ENCODE data around the gene CZIB. TPM values are rescaled to one million over a fixed set of nuclear protein-coding genes. Genes with fewer than 3 reads are reported as not detected.

Gene CZIB
- total RNA-seq, 1 experiment from 2014 or later = 72.7 TPM

DNA sequence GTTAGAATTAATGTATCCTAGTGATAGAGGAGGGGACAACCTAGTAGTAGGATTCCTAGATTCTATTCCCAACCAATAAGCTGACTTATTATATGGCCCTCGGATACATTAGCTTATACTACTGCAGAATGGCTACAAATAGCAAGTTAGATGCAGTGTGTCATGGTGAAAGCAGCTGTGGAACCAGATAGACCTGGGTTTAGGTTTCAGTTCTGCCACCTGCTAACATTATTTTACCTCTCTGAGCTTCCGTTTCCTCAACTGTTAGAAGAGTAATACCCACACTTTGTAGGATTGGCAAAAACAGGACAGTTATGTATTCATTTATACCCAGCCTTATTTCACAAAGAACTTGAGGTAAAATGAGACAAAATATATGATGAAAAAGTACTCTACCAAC is 39.5 kb upstream of the CZIB start:
- Histone ChIP-seq H3K79me2 (ENCODE audit: low read length) (no peaks in the 10 kb centered on the region), H3K36me3 (ENCODE audit: insufficient read depth, low read length) (peaks cover 81% of the 10 kb centered on the region; the same call in 1 of the 2 replicates), H2AFZ (ENCODE audit: low read length) (no peak overlapping the region), H4K20me1 (ENCODE audit: insufficient read depth, low read depth, low read length) (no peaks in the 10 kb centered on the region), H3K9me2 (replicated peaks; ENCODE audit: insufficient read depth, low read length) (no peaks in the 10 kb centered on the region), H3K27me3 (ENCODE audit: low read length) (no peaks in the 10 kb centered on the region), H3K4me3 (ENCODE audit: low read length) (no peak overlapping the region), H3K27ac (ENCODE audit: low read length) (no peak overlapping the region), H3K9me3 (ENCODE audit: low read length) (no peaks in the 10 kb centered on the region), H3K4me1 (ENCODE audit: low read length) (no peaks in the 10 kb centered on the region), H3K9ac (ENCODE audit: low read length) (no peak overlapping the region), H3K4me2 (ENCODE audit: low read depth, low read length, poor library complexity, severe bottlenecking) (no peak overlapping the region)
- no peak for DNase-seq

DNA sequence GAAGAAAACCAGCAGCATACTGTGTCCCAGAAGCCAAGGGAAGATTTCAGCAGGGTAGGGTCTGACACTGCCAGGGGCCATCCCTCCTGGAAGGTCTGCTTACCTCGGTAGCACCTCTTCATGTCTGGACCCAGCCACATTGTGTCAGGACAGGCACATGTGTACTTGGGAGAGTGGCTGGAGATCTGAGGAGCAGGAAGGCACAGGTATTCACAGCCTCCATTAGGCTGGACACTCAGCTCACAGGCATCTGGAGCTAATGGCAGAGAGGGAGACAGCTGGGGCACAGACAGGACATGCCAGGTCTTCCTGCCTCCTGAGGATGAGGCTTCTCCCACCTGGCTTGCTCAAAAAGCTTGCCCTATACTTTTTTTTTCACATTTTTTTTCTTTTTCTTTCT is 37.8 kb upstream of the CZIB start:
- Histone ChIP-seq H2AFZ (ENCODE audit: low read length) (no peak overlapping the region), H3K27ac (ENCODE audit: low read length) (no peak overlapping the region), H3K79me2 (ENCODE audit: low read length) (no peaks in the 10 kb centered on the region), H3K9me2 (replicated peaks; ENCODE audit: insufficient read depth, low read length) (no peaks in the 10 kb centered on the region), H3K36me3 (ENCODE audit: insufficient read depth, low read length) (peaks cover 78% of the 10 kb centered on the region; the same call in 1 of the 2 replicates), H3K9ac (ENCODE audit: low read length) (no peak overlapping the region), H4K20me1 (ENCODE audit: insufficient read depth, low read depth, low read length) (no peaks in the 10 kb centered on the region), H3K9me3 (ENCODE audit: low read length) (no peaks in the 10 kb centered on the region), H3K27me3 (ENCODE audit: low read length) (no peaks in the 10 kb centered on the region), H3K4me1 (ENCODE audit: low read length) (no peaks in the 10 kb centered on the region), H3K4me2 (ENCODE audit: low read depth, low read length, poor library complexity, severe bottlenecking) (no peak overlapping the region), H3K4me3 (ENCODE audit: low read length) (no peak overlapping the region)
- no peak for DNase-seq

DNA sequence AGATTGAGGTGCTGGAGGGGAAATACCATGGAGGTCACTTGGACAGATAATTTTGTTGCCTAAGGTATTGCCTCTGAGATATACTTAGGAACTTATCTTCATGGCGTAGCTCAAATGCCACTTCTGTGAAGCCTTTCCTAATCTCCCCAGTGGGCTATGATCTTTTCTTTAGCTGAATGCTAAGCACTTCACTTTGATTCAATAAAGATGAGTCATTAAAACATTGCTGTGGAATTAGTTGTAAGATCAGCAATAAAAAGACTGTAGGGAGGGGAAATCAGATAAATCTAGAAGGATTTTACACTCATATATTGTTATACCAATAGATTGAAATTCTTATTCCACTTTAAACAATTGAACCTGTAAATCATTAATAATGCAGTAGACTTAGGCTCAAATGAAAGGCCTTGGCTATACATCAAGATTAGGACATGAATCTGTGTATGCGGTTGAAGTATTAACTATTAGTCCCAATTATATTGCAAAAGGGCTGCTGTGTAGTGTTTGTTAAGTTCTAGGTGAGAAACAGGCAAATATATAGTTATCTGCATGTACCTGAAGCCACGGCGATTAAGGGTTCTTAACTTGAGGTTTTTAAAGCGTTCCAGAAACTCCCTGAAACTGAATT is 37.1 kb upstream of the CZIB start:
- Histone ChIP-seq H3K9me2 (replicated peaks; ENCODE audit: insufficient read depth, low read length) (no peaks in the 10 kb centered on the region), H3K4me3 (ENCODE audit: low read length) (no peak overlapping the region), H3K27me3 (ENCODE audit: low read length) (no peaks in the 10 kb centered on the region), H3K79me2 (ENCODE audit: low read length) (no peaks in the 10 kb centered on the region), H3K4me1 (ENCODE audit: low read length) (no peaks in the 10 kb centered on the region), H3K9me3 (ENCODE audit: low read length) (no peaks in the 10 kb centered on the region), H3K36me3 (ENCODE audit: insufficient read depth, low read length) (peaks cover 82% of the 10 kb centered on the region; the same call in 1 of the 2 replicates), H3K9ac (ENCODE audit: low read length) (no peak overlapping the region), H2AFZ (ENCODE audit: low read length) (no peak overlapping the region), H3K27ac (ENCODE audit: low read length) (no peak overlapping the region), H4K20me1 (ENCODE audit: insufficient read depth, low read depth, low read length) (no peaks in the 10 kb centered on the region), H3K4me2 (ENCODE audit: low read depth, low read length, poor library complexity, severe bottlenecking) (no peak overlapping the region)
- DNase-seq = no peak

- Histone ChIP-seq H3K9ac (ENCODE audit: low read length) (no peak overlapping the region), H4K20me1 (ENCODE audit: insufficient read depth, low read depth, low read length) (no peaks in the 10 kb centered on the region), H3K9me2 (replicated peaks; ENCODE audit: insufficient read depth, low read length) (no peaks in the 10 kb centered on the region), H3K9me3 (ENCODE audit: low read length) (no peaks in the 10 kb centered on the region), H3K27ac (ENCODE audit: low read length) (no peak overlapping the region), H3K27me3 (ENCODE audit: low read length) (no peaks in the 10 kb centered on the region), H3K4me2 (ENCODE audit: low read depth, low read length, poor library complexity, severe bottlenecking) (no peak overlapping the region), H2AFZ (ENCODE audit: low read length) (no peak overlapping the region), H3K36me3 (ENCODE audit: insufficient read depth, low read length) (peaks cover 85% of the 10 kb centered on the region; the same call in 1 of the 2 replicates), H3K79me2 (ENCODE audit: low read length) (no peaks in the 10 kb centered on the region), H3K4me1 (ENCODE audit: low read length) (no peaks in the 10 kb centered on the region), H3K4me3 (ENCODE audit: low read length) (no peak overlapping the region)
- no peak for DNase-seq
Observed at GRCh38 chr1:53256511-53257453, 36.3 kb upstream of the CZIB start.

GRCh38 chr1:53255031-53255430 is 34.6 kb upstream of the CZIB start:
- Histone ChIP-seq H3K27ac (ENCODE audit: low read length) (no peak overlapping the region), H4K20me1 (ENCODE audit: insufficient read depth, low read depth, low read length) (no peaks in the 10 kb centered on the region), H3K9ac (ENCODE audit: low read length) (no peak overlapping the region), H3K79me2 (ENCODE audit: low read length) (no peaks in the 10 kb centered on the region), H3K27me3 (ENCODE audit: low read length) (no peaks in the 10 kb centered on the region), H2AFZ (ENCODE audit: low read length) (no peak overlapping the region), H3K4me1 (ENCODE audit: low read length) (no peaks in the 10 kb centered on the region), H3K4me2 (ENCODE audit: low read depth, low read length, poor library complexity, severe bottlenecking) (no peak overlapping the region), H3K36me3 (ENCODE audit: insufficient read depth, low read length) (peaks cover 80% of the 10 kb centered on the region; the same call in 1 of the 2 replicates), H3K9me3 (ENCODE audit: low read length) (no peaks in the 10 kb centered on the region), H3K9me2 (replicated peaks; ENCODE audit: insufficient read depth, low read length) (no peaks in the 10 kb centered on the region), H3K4me3 (ENCODE audit: low read length) (no peak overlapping the region)
- DNase-seq = no peak

DNA sequence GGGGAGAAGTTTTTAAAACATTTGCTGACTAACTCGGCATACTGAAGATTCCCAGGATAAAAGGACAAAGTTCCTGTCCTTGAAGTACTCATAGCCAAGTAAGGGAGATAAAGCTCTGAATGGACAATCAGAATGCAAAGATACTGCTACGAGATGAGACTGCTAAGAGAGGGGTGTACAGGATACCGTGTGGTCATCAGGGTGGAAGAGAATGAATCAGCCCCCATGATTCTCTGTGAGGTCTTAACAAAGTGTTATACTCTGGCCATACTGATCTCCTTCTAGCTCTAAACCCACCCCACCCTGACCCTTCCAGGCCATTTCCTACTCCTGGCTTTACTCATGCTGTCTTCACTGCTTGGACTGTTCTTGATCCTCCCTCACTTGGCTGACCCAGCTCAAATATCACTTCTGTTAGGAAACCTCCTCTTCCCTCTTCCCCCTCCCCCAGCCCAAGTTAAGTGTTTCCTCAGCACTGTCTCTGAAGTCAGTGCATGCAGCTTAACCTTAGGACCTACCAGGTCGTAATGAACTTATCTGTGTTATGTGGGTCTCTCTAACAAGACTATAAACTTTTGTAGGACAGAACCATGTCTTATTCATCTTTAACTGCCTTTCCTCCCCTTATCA is 33.7 kb upstream of the CZIB start:
- peaks cover 81% of the 10 kb centered on the region; the same call in 1 of the 2 replicates for H3K36me3 ChIP-seq (ENCODE audit: insufficient read depth, low read length)
- H3K27ac ChIP-seq (ENCODE audit: low read length) = no peak overlapping the region
- H3K27me3 ChIP-seq (ENCODE audit: low read length) = no peaks in the 10 kb centered on the region
- no peak overlapping the region for H3K9ac ChIP-seq (ENCODE audit: low read length)
- H3K4me1 ChIP-seq (ENCODE audit: low read length) = no peaks in the 10 kb centered on the region
- H4K20me1 ChIP-seq (ENCODE audit: insufficient read depth, low read depth, low read length) = no peaks in the 10 kb centered on the region
- H3K79me2 ChIP-seq (ENCODE audit: low read length) = no peaks in the 10 kb centered on the region
- H3K4me2 ChIP-seq (ENCODE audit: low read depth, low read length, poor library complexity, severe bottlenecking) = no peak overlapping the region
- no peak overlapping the region for H2AFZ ChIP-seq (ENCODE audit: low read length)
- DNase-seq = no peak
- H3K9me3 ChIP-seq (ENCODE audit: low read length) = no peaks in the 10 kb centered on the region
- no peak overlapping the region for H3K4me3 ChIP-seq (ENCODE audit: low read length)
- no peaks in the 10 kb centered on the region for H3K9me2 ChIP-seq (replicated peaks; ENCODE audit: insufficient read depth, low read length)

DNA sequence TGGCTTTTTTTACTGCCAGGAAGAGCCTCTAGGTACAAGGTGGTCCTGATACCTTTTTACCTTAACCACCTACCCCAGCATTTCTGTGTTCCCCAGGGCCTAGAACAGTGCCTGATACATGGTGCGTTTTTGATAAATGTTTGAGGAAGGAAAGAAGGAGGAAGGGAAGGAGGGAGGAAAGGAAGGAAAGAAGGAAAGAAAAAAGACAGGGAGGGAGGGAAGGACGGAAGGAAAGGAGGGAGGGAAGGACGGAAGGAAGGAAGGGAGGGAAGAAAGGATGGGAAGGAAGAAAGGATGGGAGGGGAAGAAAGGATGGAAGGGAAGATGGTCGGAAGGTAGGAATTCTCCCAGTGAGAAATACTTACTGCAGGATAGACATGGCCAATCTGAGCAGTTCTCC is 29.9 kb upstream of the CZIB start:
- Histone ChIP-seq H3K27me3 (ENCODE audit: low read length) (no peaks in the 10 kb centered on the region), H3K36me3 (ENCODE audit: insufficient read depth, low read length) (peaks cover 79% of the 10 kb centered on the region; the same call in 1 of the 2 replicates), H3K4me1 (ENCODE audit: low read length) (peaks cover 17% of the 10 kb centered on the region), H3K79me2 (ENCODE audit: low read length) (no peaks in the 10 kb centered on the region), H3K9me2 (replicated peaks; ENCODE audit: insufficient read depth, low read length) (no peaks in the 10 kb centered on the region), H3K9ac (ENCODE audit: low read length) (no peak overlapping the region), H3K9me3 (ENCODE audit: low read length) (no peaks in the 10 kb centered on the region), H3K4me3 (ENCODE audit: low read length) (no peak overlapping the region), H2AFZ (ENCODE audit: low read length) (no peak overlapping the region), H3K27ac (ENCODE audit: low read length) (no peak overlapping the region), H3K4me2 (ENCODE audit: low read depth, low read length, poor library complexity, severe bottlenecking) (no peak overlapping the region), H4K20me1 (ENCODE audit: insufficient read depth, low read depth, low read length) (no peaks in the 10 kb centered on the region)
- no peak for DNase-seq

DNA sequence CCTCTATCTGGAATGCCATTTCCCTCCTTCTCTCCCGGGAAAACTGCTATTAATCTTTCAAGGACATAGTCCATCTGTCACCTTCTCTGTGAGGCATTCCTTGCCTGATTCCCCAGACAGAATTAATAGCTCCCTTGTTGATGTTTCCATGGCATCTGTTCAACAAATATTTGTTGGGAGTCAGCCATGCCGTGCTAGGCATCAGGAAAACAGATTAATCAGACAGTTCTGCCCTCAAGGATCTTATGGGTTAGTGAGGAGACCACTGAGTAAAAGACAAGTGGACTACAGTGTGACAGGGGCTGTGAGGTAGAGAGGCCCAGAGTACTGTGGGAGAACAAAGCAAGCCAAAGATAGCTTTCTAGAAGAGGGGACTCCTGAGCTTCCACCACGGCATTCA is 29.3 kb upstream of the CZIB start:
- no peak overlapping the region for H2AFZ ChIP-seq (ENCODE audit: low read length)
- peaks cover 73% of the 10 kb centered on the region; the same call in 1 of the 2 replicates for H3K36me3 ChIP-seq (ENCODE audit: insufficient read depth, low read length)
- H3K9ac ChIP-seq (ENCODE audit: low read length) = no peak overlapping the region
- no peaks in the 10 kb centered on the region for H4K20me1 ChIP-seq (ENCODE audit: insufficient read depth, low read depth, low read length)
- no peaks in the 10 kb centered on the region for H3K9me2 ChIP-seq (replicated peaks; ENCODE audit: insufficient read depth, low read length)
- DNase-seq = no peak
- no peaks in the 10 kb centered on the region for H3K9me3 ChIP-seq (ENCODE audit: low read length)
- H3K79me2 ChIP-seq (ENCODE audit: low read length) = no peaks in the 10 kb centered on the region
- no peaks in the 10 kb centered on the region for H3K27me3 ChIP-seq (ENCODE audit: low read length)
- no peak overlapping the region for H3K4me3 ChIP-seq (ENCODE audit: low read length)
- H3K4me2 ChIP-seq (ENCODE audit: low read depth, low read length, poor library complexity, severe bottlenecking) = no peak overlapping the region
- H3K27ac ChIP-seq (ENCODE audit: low read length) = no peak overlapping the region
- peaks cover 17% of the 10 kb centered on the region for H3K4me1 ChIP-seq (ENCODE audit: low read length)
